Endodermal cell (in vitro differentiated cells): ENCODE results near the gene RGS16. TPM values are rescaled to one million over a fixed set of nuclear protein-coding genes. Genes with fewer than 3 reads are reported as not detected.

Experiments
- DNase-seq: peaks from one replicate; pipeline ENCODE4 v3.0.0-alpha.2; 2017
- H3K27ac ChIP-seq: 2 replicates; pipeline ENCODE4 v1.5.1; 2013; ENCODE audit warnings: mild to moderate bottlenecking, low read depth, low read length, moderate library complexity
- H3K27me3 ChIP-seq: 2 replicates; pipeline ENCODE4 v1.6.1; 2013; ENCODE audit warnings: mild to moderate bottlenecking, low read length, moderate library complexity; ENCODE audit not compliant: insufficient read depth, control insufficient read depth, poor library complexity, severe bottlenecking
- H3K36me3 ChIP-seq: 2 replicates; pipeline ENCODE4 v1.7.0; 2013; ENCODE audit warnings: mild to moderate bottlenecking, low read length, moderate library complexity; ENCODE audit not compliant: control insufficient read depth, insufficient read depth
- H3K4me1 ChIP-seq: one replicate; pipeline ENCODE4 v1.7.0; 2013; ENCODE audit warnings: low read length; ENCODE audit not compliant: control insufficient read depth, insufficient read depth
- H3K4me3 ChIP-seq: 2 replicates; pipeline ENCODE4 v1.5.1; 2013; ENCODE audit warnings: mild to moderate bottlenecking, low read length, moderate library complexity
- H3K9ac ChIP-seq: 2 replicates; pipeline ENCODE4 v1.6.1; 2013; ENCODE audit warnings: mild to moderate bottlenecking, low read length, moderate library complexity; ENCODE audit not compliant: poor library complexity, severe bottlenecking; ENCODE audit errors: extremely low read depth
- H3K9me3 ChIP-seq: 2 replicates; pipeline ENCODE4 v1.6.1; 2013; ENCODE audit warnings: mild to moderate bottlenecking, low read length, moderate library complexity; ENCODE audit not compliant: control insufficient read depth
- H3K27ac Mint-ChIP-seq: 2 replicates; pipeline ENCODE4 v1.8.0; 2020; ENCODE audit warnings: mixed read lengths
- H3K27me3 Mint-ChIP-seq: 2 replicates; pipeline ENCODE4 v1.8.0; 2021; ENCODE audit warnings: mild to moderate bottlenecking, mixed read lengths; ENCODE audit not compliant: insufficient read depth
- H3K36me3 Mint-ChIP-seq: 2 replicates; pipeline ENCODE4 v1.8.0; 2020; ENCODE audit warnings: low read depth, mixed read lengths
- H3K4me1 Mint-ChIP-seq: 2 replicates; pipeline ENCODE4 v1.8.0; 2020; ENCODE audit warnings: mixed read lengths
- H3K4me3 Mint-ChIP-seq: 2 replicates; pipeline ENCODE4 v1.8.0; 2020; ENCODE audit warnings: mild to moderate bottlenecking, moderate library complexity, mixed read lengths
- H3K9me3 Mint-ChIP-seq: 2 replicates; pipeline ENCODE4 v1.8.0; 2020; ENCODE audit warnings: mild to moderate bottlenecking, mixed read lengths
- CTCF ChIP-seq: fragments of 200-600 bp; sonication (generic); conservative IDR thresholded peaks from 2 replicates; pipeline ENCODE4 v1.5.0; 2021; ENCODE audit warnings: antibody characterized with exemption, mild to moderate bottlenecking
- WGBS, 2 experiments: methylation state at CpG; one replicate each; pipeline versions ENCODE4 v1.1.5 to v1.1.7; 2013; ENCODE audit warnings: missing lambda C conversion rate in 2 of 2, mixed read lengths in 1 of 2; ENCODE audit not compliant: insufficient coverage in 1 of 2, insufficient read length in 1 of 2; 5-methylcytosine and 5-hydroxymethylcytosine counted together
- total RNA-seq, 2 donors: library from RNA; stranded (reverse); fragmentation: NEBNext Ultra II Directional in 1 of 2; extraction: Animal tissue kit (Norgen Biotek cat#: 25700) in 1 of 2; gene quantifications; 2 replicates in 1 of 2; 3 replicates in 1 of 2; pipeline ENCODE4 v1.2.1, GENCODE V29; 2021

The RGS16 gene
- total RNA-seq, 2 donors from 2014 or later: 14.8 to 19.4 TPM

- H3K4me3 ChIP-seq: no peak overlapping the region
- Mint-ChIP-seq H3K27ac (no peak overlapping the region), H3K36me3 (peaks cover 8% of the 10 kb centered on the region), H3K27me3 (no peaks in the 10 kb centered on the region), H3K4me3 (no peak overlapping the region), H3K4me1 (peaks cover under 1% of the 10 kb centered on the region), H3K9me3 (peaks cover 11% of the 10 kb centered on the region)
- H3K9me3 ChIP-seq: peaks cover 4% of the 10 kb centered on the region
- DNase-seq: no peak
- no peak for TF ChIP-seq CTCF
- H3K36me3 ChIP-seq: no peaks in the 10 kb centered on the region
- no peaks in the 10 kb centered on the region for H3K4me1 ChIP-seq
- H3K9ac ChIP-seq: no peak overlapping the region
- no peaks in the 10 kb centered on the region for H3K27me3 ChIP-seq
- no peak overlapping the region for H3K27ac ChIP-seq
- WGBS, 2 experiments: 90 to 100% methylated on average over 3 of the region's 3 CpGs
Observed at GRCh38 chr1:182575540-182576149, 28.5 kb downstream of the RGS16 start.

- Histone ChIP-seq H3K36me3 (no peaks in the 10 kb centered on the region), H3K27me3 (no peaks in the 10 kb centered on the region), H3K9me3 (peaks cover 4% of the 10 kb centered on the region), H3K27ac (no peak overlapping the region), H3K4me1 (no peaks in the 10 kb centered on the region), H3K4me3 (no peak overlapping the region), H3K9ac (no peak overlapping the region)
- TF ChIP-seq CTCF: no peak
- no peaks in the 10 kb centered on the region for H3K27me3 Mint-ChIP-seq
- no peaks in the 10 kb centered on the region for H3K36me3 Mint-ChIP-seq
- H3K9me3 Mint-ChIP-seq: peaks cover 11% of the 10 kb centered on the region
- H3K27ac Mint-ChIP-seq: no peak overlapping the region
- DNase-seq: no peak
- WGBS, 2 experiments: 98 to 100% methylated on average over 2 to 4 of the region's 4 CpGs
- H3K4me3 Mint-ChIP-seq: no peak overlapping the region
- H3K4me1 Mint-ChIP-seq: no peaks in the 10 kb centered on the region
Observed at GRCh38 chr1:182574156-182574555, 30.0 kb downstream of the RGS16 start.

GRCh38 chr1:182570611-182570970, 33.6 kb downstream of the RGS16 start:
- H3K36me3 Mint-ChIP-seq: no peaks in the 10 kb centered on the region
- no peaks in the 10 kb centered on the region for H3K27me3 Mint-ChIP-seq
- no peaks in the 10 kb centered on the region for H3K27me3 ChIP-seq
- H3K4me3 ChIP-seq: no peak overlapping the region
- no peak overlapping the region for H3K9ac ChIP-seq
- no peak overlapping the region for H3K4me3 Mint-ChIP-seq
- no peaks in the 10 kb centered on the region for H3K36me3 ChIP-seq
- H3K9me3 Mint-ChIP-seq: peaks cover 11% of the 10 kb centered on the region
- H3K4me1 ChIP-seq: no peaks in the 10 kb centered on the region
- H3K4me1 Mint-ChIP-seq: no peaks in the 10 kb centered on the region
- H3K27ac ChIP-seq: no peak overlapping the region
- 79 to 100% methylated on average over 1 to 2 of the region's 2 CpGs for WGBS, 2 experiments
- peaks cover 4% of the 10 kb centered on the region for H3K9me3 ChIP-seq
- no peak for TF ChIP-seq CTCF
- H3K27ac Mint-ChIP-seq: no peak overlapping the region
- no peak for DNase-seq
